PC-9 (cell line): Measurements from ENCODE around the gene NDUFC2. TPM values are rescaled to one million over a fixed set of nuclear protein-coding genes. Genes with fewer than 3 reads are reported as not detected.

Source experiments
- BruUV-seq: library from RNA; stranded (reverse); fragments of 400-500 nt; replicated peaks from 2 replicates; lab custom pipeline; 2021; lab: Mats Ljungman, UMichigan
- CTCF ChIA-PET: fragments of 300-600 bp; sonication (Branson Sonifier 250); formaldehyde crosslinking; loops from one replicate; lab custom pipeline; 2022; ENCODE audit warnings: antibody characterized with exemption; lab: Charles Lee
- POLR2A ChIA-PET: fragments of 300-600 bp; sonication (Branson Sonifier 250); formaldehyde crosslinking; loops from one replicate; lab custom pipeline; 2022; ENCODE audit warnings: antibody characterized with exemption; ENCODE audit not compliant: unreplicated experiment; lab: Charles Lee
- DNase-seq, 2 experiments: peaks; one replicate each; pipeline versions ENCODE4 v3.0.0 to v3.0.0-alpha.2; 2015 to 2022; ENCODE audit warnings: mixed read lengths in 1 of 2
- H2AFZ ChIP-seq: fragments of 200-600 bp; sonication (generic); 2 replicates; pipeline ENCODE4 v1.8.1; 2017; ENCODE audit warnings: antibody characterized with exemption
- H3F3A ChIP-seq: fragments of 200-600 bp; sonication (generic); 2 replicates; pipeline ENCODE4 v1.8.1; 2017; ENCODE audit warnings: antibody characterized with exemption, mild to moderate bottlenecking, low read depth; ENCODE audit not compliant: insufficient read depth
- H3K27ac ChIP-seq: fragments of 200-600 bp; sonication (generic); 2 replicates; pipeline ENCODE4 v1.6.1; 2016; ENCODE audit warnings: mixed run types
- H3K27me3 ChIP-seq: fragments of 200-600 bp; sonication (generic); 2 replicates; pipeline ENCODE4 v1.6.1; 2016; ENCODE audit warnings: low read depth, mixed run types; ENCODE audit not compliant: insufficient read depth
- H3K36me3 ChIP-seq: fragments of 200-600 bp; sonication (generic); 2 replicates; pipeline ENCODE4 v1.6.1; 2016; ENCODE audit warnings: low read depth, mixed run types
- H3K4me1 ChIP-seq: fragments of 200-600 bp; sonication (generic); replicated peaks from 2 replicates; pipeline ENCODE4 v1.6.1; 2016; ENCODE audit warnings: mixed run types; ENCODE audit not compliant: insufficient read depth
- H3K4me2 ChIP-seq: fragments of 200-600 bp; sonication (generic); 2 replicates; pipeline ENCODE4 v1.6.1; 2017; ENCODE audit warnings: mixed run types
- H3K4me3 ChIP-seq: fragments of 200-600 bp; sonication (generic); 2 replicates; pipeline ENCODE4 v1.6.1; 2016; ENCODE audit warnings: mixed run types
- H3K79me2 ChIP-seq: fragments of 200-600 bp; sonication (generic); 2 replicates; pipeline ENCODE4 v1.6.1; 2017; ENCODE audit warnings: low read depth, mixed run types
- H3K9me2 ChIP-seq: fragments of 200-600 bp; sonication (generic); 2 replicates; pipeline ENCODE4 v1.8.1; 2017; ENCODE audit warnings: mild to moderate bottlenecking; ENCODE audit not compliant: insufficient read depth
- H3K9me3 ChIP-seq: fragments of 200-600 bp; sonication (generic); 2 replicates; pipeline ENCODE4 v1.8.1; 2016; ENCODE audit warnings: low read depth; ENCODE audit not compliant: insufficient read depth
- H4K20me1 ChIP-seq: fragments of 200-600 bp; sonication (generic); 2 replicates; pipeline ENCODE4 v1.8.1; 2017; ENCODE audit not compliant: insufficient read depth
- CTCF ChIP-seq: fragments of 200-600 bp; sonication (generic); conservative IDR thresholded peaks from 2 replicates; pipeline ENCODE4 v1.6.1; 2017; ENCODE audit warnings: mixed run types, antibody characterized with exemption, mild to moderate bottlenecking, moderate library complexity
- EZH2 ChIP-seq: fragments of 200-600 bp; sonication (generic); IDR thresholded peaks from 2 replicates; pipeline ENCODE4 v1.8.0; 2017; ENCODE audit warnings: antibody characterized with exemption, low read depth
- intact Hi-C: fragments of 100-400 bp; cut with micrococcal nuclease; formaldehyde crosslinking; loops from one replicate; pipeline ENCODE4 v1.10.0; 2022; ENCODE audit not compliant: unreplicated experiment
- total RNA-seq: library from RNA; stranded (reverse); gene quantifications from 2 replicates; pipeline ENCODE4 v1.2.3, GENCODE V29; 2021

NDUFC2 gene
- total RNA-seq, 1 experiment from 2014 or later, result 380 TPM

- ChIA-PET CTCF (interaction anchor here (0.7 kb wide), 2 partner anchors 20 to 30 kb away, joined by 3 to 4 read pairs; no protein-coding TSS in a partner anchor), POLR2A (no interaction called here)
- Histone ChIP-seq H3K4me2 (no peak overlapping the region), H3K4me3 (no peak overlapping the region), H3K79me2 (no peaks in the 10 kb centered on the region), H3K9me2 (no peaks in the 10 kb centered on the region), H3K27ac (no peak overlapping the region), H3K27me3 (no peaks in the 10 kb centered on the region), H3K9me3 (no peaks in the 10 kb centered on the region), H4K20me1 (no peaks in the 10 kb centered on the region), H3F3A (no peaks in the 10 kb centered on the region), H3K36me3 (peaks cover 37% of the 10 kb centered on the region), H3K4me1 (no peaks in the 10 kb centered on the region), H2AFZ (no peak overlapping the region)
- TF ChIP-seq EZH2 (no peak), CTCF (no peak)
- BruUV-seq, result no TSS peak
- intact Hi-C loops, result no loop called here
- DNase-seq, result no peak
These were observed 13.2 kb downstream of the NDUFC2 start for GRCh38 chr11:78066471-78066870.

GRCh38 chr11:78065203-78065602 is 14.5 kb downstream of the NDUFC2 start:
- Histone ChIP-seq H3K79me2 (no peaks in the 10 kb centered on the region), H3K9me2 (no peaks in the 10 kb centered on the region), H3K27me3 (no peaks in the 10 kb centered on the region), H3K36me3 (peaks cover 24% of the 10 kb centered on the region), H3K4me3 (no peak overlapping the region), H4K20me1 (no peaks in the 10 kb centered on the region), H3K4me2 (no peak overlapping the region), H3K4me1 (no peaks in the 10 kb centered on the region), H2AFZ (no peak overlapping the region), H3K9me3 (no peaks in the 10 kb centered on the region), H3K27ac (no peak overlapping the region), H3F3A (no peaks in the 10 kb centered on the region)
- ChIA-PET CTCF (no interaction called here), POLR2A (no interaction called here)
- intact Hi-C loops, result no loop called here
- DNase-seq, result no peak
- BruUV-seq, result no TSS peak
- TF ChIP-seq EZH2, result no peak
- no peak for TF ChIP-seq CTCF

GRCh38 chr11:78063440-78064181 is 16.1 kb downstream of the NDUFC2 start, which contains the start of gene THRSP:
THRSP (plus strand) TSS chr11:78063861; CDS start chr11:78063882, 21 bp downstream.
- BruUV-seq, result no TSS peak
- CTCF ChIA-PET, result interaction anchor here (0.5 kb wide), 1 partner anchor 41 kb away, joined by 3 read pairs; no protein-coding TSS in a partner anchor

More at GRCh38 chr11:78063440-78064181, 16.1 kb downstream of the NDUFC2 start, which contains the start of gene THRSP:
- H2AFZ ChIP-seq, result no peak within 1 kb of the TSS
- no peak within 1 kb of the TSS for H3K27ac ChIP-seq
- no peaks in the 10 kb centered on the region for H3K27me3 ChIP-seq
- no peaks in the 10 kb centered on the region for H3K9me3 ChIP-seq
- no peak for DNase-seq
- no peak within 1 kb of the TSS for H3K4me3 ChIP-seq
- no peaks in the 10 kb centered on the region for H3K4me1 ChIP-seq
- POLR2A ChIA-PET, result interaction anchor here (0.6 kb wide), 1 partner anchor 69 kb away, joined by 6 read pairs; no protein-coding TSS in a partner anchor
- no peaks in the 10 kb centered on the region for H3K9me2 ChIP-seq
- intact Hi-C loops, result no loop called here
- H4K20me1 ChIP-seq, result no peaks in the 10 kb centered on the region
- H3K79me2 ChIP-seq, result no peaks in the 10 kb centered on the region
- no peak for TF ChIP-seq EZH2
- no peak for TF ChIP-seq CTCF
- H3F3A ChIP-seq, result no peaks in the 10 kb centered on the region
- peaks cover 10% of the 10 kb centered on the region; the same call in 1 of the 2 replicates for H3K36me3 ChIP-seq
- H3K4me2 ChIP-seq, result no peak within 1 kb of the TSS
